NT2/D1 (cell line): Measurements from ENCODE around the gene EFNA4.

ENCODE experiments used
- SUZ12 ChIP-seq: IDR thresholded peaks from 2 replicates; pipeline ENCODE4 v1.6.1; 2011; ENCODE audit not compliant: insufficient read length, insufficient read depth; ENCODE audit errors: extremely low read depth
- YY1 ChIP-seq: IDR thresholded peaks from 2 replicates; pipeline ENCODE4 v1.6.1; 2011; ENCODE audit not compliant: insufficient read length, insufficient read depth

- TF ChIP-seq YY1 = no peak
- TF ChIP-seq SUZ12 = no peak
Measured at GRCh38 chr1:155069551-155070157, 6.1 kb downstream of the EFNA4 start.
